Trophoblast cell (in vitro differentiated cells and primary cell): ENCODE measurements around the gene STIM1.

Source experiments
- DNase-seq, 2 donors: peaks; one replicate each; pipeline ENCODE4 v3.0.0-alpha.2; 2016
- H2AFZ ChIP-seq: 2 replicates; pipeline ENCODE4 v1.6.1; 2013; ENCODE audit warnings: low read length, moderate library complexity, mild to moderate bottlenecking; ENCODE audit not compliant: insufficient read depth, poor library complexity
- H2AK5ac ChIP-seq: 2 replicates; pipeline ENCODE4 v1.6.1; 2013; ENCODE audit warnings: mild to moderate bottlenecking, low read length
- H2BK120ac ChIP-seq: 2 replicates; pipeline ENCODE4 v1.6.1; 2013; ENCODE audit warnings: low read length, mild to moderate bottlenecking, moderate library complexity; ENCODE audit not compliant: insufficient read depth, poor library complexity
- H2BK12ac ChIP-seq: 2 replicates; pipeline ENCODE4 v1.6.1; 2013; ENCODE audit warnings: mild to moderate bottlenecking, low read length, moderate library complexity
- H2BK5ac ChIP-seq: 2 replicates; pipeline ENCODE4 v1.6.1; 2013; ENCODE audit warnings: low read length, low read depth, moderate library complexity, mild to moderate bottlenecking; ENCODE audit not compliant: poor library complexity
- H3K14ac ChIP-seq: 2 replicates; pipeline ENCODE4 v1.6.1; 2013; ENCODE audit warnings: mild to moderate bottlenecking, low read length
- H3K18ac ChIP-seq: 2 replicates; pipeline ENCODE4 v1.6.1; 2013; ENCODE audit warnings: mild to moderate bottlenecking, low read length
- H3K23ac ChIP-seq: 2 replicates; pipeline ENCODE4 v1.6.1; 2013; ENCODE audit warnings: low read length
- H3K27ac ChIP-seq: 2 replicates; pipeline ENCODE4 v1.5.1; 2013; ENCODE audit warnings: low read depth, mild to moderate bottlenecking, inconsistent platforms, low read length, moderate library complexity
- H3K27me3 ChIP-seq: 2 replicates; pipeline ENCODE4 v1.6.1; 2013; ENCODE audit warnings: inconsistent platforms, mild to moderate bottlenecking, low read length, moderate library complexity; ENCODE audit not compliant: insufficient read depth
- H3K36me3 ChIP-seq, 2 experiments: 1 replicate in 1 of 2; 2 replicates in 1 of 2; pipeline ENCODE4 v1.6.1; 2013; ENCODE audit warnings: low read length in 2 of 2, mild to moderate bottlenecking in 2 of 2, moderate library complexity in 1 of 2; ENCODE audit not compliant: insufficient read depth in 2 of 2, control insufficient read depth in 1 of 2
- H3K4ac ChIP-seq: 2 replicates; pipeline ENCODE4 v1.6.1; 2013; ENCODE audit warnings: low read depth, mild to moderate bottlenecking, low read length, moderate library complexity
- H3K4me1 ChIP-seq, 2 experiments: 1 replicate in 1 of 2; 2 replicates in 1 of 2; pipeline ENCODE4 v1.6.1; 2013; ENCODE audit warnings: low read length in 2 of 2, mild to moderate bottlenecking in 2 of 2, moderate library complexity in 1 of 2; ENCODE audit not compliant: insufficient read depth in 2 of 2, control insufficient read depth in 1 of 2
- H3K4me2 ChIP-seq: 2 replicates; pipeline ENCODE4 v1.6.1; 2013; ENCODE audit warnings: inconsistent platforms, mild to moderate bottlenecking, low read length, moderate library complexity
- H3K4me3 ChIP-seq: 2 replicates; pipeline ENCODE4 v1.5.1; 2013; ENCODE audit warnings: mild to moderate bottlenecking, low read depth, low read length, inconsistent platforms
- H3K79me1 ChIP-seq: one replicate; pipeline ENCODE4 v1.6.1; 2013; ENCODE audit warnings: low read length
- H3K79me2 ChIP-seq: 2 replicates; pipeline ENCODE4 v1.6.1; 2013; ENCODE audit warnings: low read length, mild to moderate bottlenecking; ENCODE audit not compliant: control insufficient read depth, insufficient read depth, poor library complexity
- H3K9ac ChIP-seq: 2 replicates; pipeline ENCODE4 v1.6.1; 2013; ENCODE audit warnings: mild to moderate bottlenecking, low read length
- H3K9me3 ChIP-seq: 2 replicates; pipeline ENCODE4 v1.6.1; 2013; ENCODE audit warnings: low read depth, mild to moderate bottlenecking, control low read depth, inconsistent platforms, low read length; ENCODE audit not compliant: insufficient read depth
- H4K12ac ChIP-seq: 2 replicates; pipeline ENCODE4 v1.6.1; 2013; ENCODE audit warnings: low read depth, mild to moderate bottlenecking, low read length, moderate library complexity
- H4K8ac ChIP-seq: 2 replicates; pipeline ENCODE4 v1.6.1; 2013; ENCODE audit warnings: low read depth, mild to moderate bottlenecking, low read length, moderate library complexity
- H4K91ac ChIP-seq: one replicate; pipeline ENCODE4 v1.6.1; 2013; ENCODE audit warnings: low read depth, mild to moderate bottlenecking, low read length, moderate library complexity
- WGBS: extraction: QIAGEN DNeasy Blood & Tissue Kit; methylation state at CpG from one replicate; pipeline ENCODE4 v1.1.7; 2013; ENCODE audit warnings: missing lambda C conversion rate; ENCODE audit not compliant: insufficient read length, insufficient coverage; ENCODE audit errors: extremely low coverage; 5-methylcytosine and 5-hydroxymethylcytosine counted together

Gene STIM1

DNA sequence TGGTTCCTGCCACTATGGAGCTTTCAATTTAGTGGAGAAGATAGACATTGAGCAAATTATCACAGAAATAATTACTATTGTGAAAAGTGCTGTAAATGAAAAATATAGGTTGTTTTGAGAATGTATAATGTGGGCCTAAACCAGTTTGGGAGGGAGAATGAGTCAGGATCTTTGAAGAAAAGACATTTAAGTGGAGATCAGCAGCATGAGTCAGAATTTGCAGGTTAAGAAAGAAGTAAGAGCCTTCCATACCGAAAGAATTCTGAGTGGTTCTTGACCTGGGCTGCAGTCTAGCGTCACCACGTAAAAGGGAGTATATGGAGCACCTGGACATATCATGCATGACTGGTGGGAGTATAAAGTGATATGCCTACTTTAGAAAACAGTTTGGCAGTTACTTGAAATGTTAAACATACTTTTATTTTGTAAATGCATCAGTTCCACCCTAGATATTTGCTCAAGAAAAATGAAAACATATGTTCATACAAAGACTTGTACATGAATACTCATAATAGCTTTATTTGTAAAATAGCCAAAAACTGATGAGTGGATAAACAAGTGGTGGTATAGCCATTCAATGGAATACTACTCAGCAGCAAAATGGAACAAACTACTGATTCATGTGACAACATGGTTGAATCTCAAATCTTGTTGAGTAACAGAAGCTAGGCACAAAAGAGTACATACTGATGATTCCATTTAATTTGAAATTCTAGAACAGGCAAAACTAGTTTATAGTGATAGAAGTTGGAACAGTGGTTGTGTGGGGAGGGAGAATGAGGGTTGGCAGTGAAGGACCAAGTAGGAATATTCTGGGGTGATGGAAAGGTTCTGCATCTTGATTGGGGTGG is 99.2 kb downstream of the STIM1 start:
- Histone ChIP-seq H3K36me3 (no peaks in the 10 kb centered on the region), H2AK5ac (no peak overlapping the region), H3K4ac (no peak overlapping the region), H3K23ac (no peak overlapping the region), H3K79me1 (no peaks in the 10 kb centered on the region), H3K14ac (no peak overlapping the region), H3K18ac (no peak overlapping the region), H3K4me2 (no peak overlapping the region), H3K27me3 (no peaks in the 10 kb centered on the region), H2AFZ (no peak overlapping the region), H3K79me2 (no peaks in the 10 kb centered on the region), H3K4me3 (no peak overlapping the region), H3K27ac (no peak overlapping the region), H3K9ac (no peak overlapping the region), H4K8ac (no peak overlapping the region), H2BK120ac (no peak overlapping the region), H4K91ac (no peak overlapping the region), H2BK12ac (no peak overlapping the region), H3K9me3 (no peaks in the 10 kb centered on the region), H2BK5ac (no peak overlapping the region), H4K12ac (no peak overlapping the region), H3K4me1 (peaks cover 5 to 9% of the 10 kb centered on the region in 2 experiments)
- no CpG with 5 or more reads among the region's 3 CpGs for WGBS
- peak; percentile 68 to 90 for DNase-seq

DNA sequence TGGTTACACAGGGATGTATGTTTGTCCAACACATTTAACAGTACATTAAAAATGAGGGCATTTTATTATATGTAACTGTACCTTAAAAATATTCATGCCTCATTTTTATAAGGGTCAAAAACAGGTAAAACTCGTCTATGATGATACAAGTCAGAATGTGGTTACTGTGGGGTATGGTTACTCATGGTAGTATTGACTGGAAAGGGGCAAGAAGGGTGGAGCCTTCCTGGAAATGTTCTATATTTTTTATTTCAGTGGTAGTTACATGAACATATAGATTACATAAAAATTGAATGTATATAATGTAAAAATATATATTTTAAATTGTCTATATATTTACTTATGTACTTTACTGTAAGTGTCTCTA is 99.8 kb downstream of the STIM1 start:
- H3K4me1 ChIP-seq = peaks cover 5 to 9% of the 10 kb centered on the region in 2 experiments
- H4K91ac ChIP-seq = no peak overlapping the region
- H3K14ac ChIP-seq = no peak overlapping the region
- no peak overlapping the region for H4K12ac ChIP-seq
- no peak overlapping the region for H2AK5ac ChIP-seq
- H3K4me3 ChIP-seq = no peak overlapping the region
- no peak overlapping the region for H3K9ac ChIP-seq
- H3K36me3 ChIP-seq = no peaks in the 10 kb centered on the region
- H2BK5ac ChIP-seq = no peak overlapping the region
- H2BK12ac ChIP-seq = no peak overlapping the region
- no peak overlapping the region for H3K4ac ChIP-seq
- H3K27me3 ChIP-seq = no peaks in the 10 kb centered on the region
- no peaks in the 10 kb centered on the region for H3K79me1 ChIP-seq
- WGBS = no CpG with 5 or more reads among the region's 1 CpG
- DNase-seq = peak in 1 of 2 donors; percentile 85
- no peak overlapping the region for H3K18ac ChIP-seq
- H3K23ac ChIP-seq = no peak overlapping the region
- no peaks in the 10 kb centered on the region for H3K79me2 ChIP-seq
- H2AFZ ChIP-seq = no peak overlapping the region
- H3K9me3 ChIP-seq = no peaks in the 10 kb centered on the region
- no peak overlapping the region for H4K8ac ChIP-seq
- no peak overlapping the region for H3K27ac ChIP-seq
- no peak overlapping the region for H3K4me2 ChIP-seq
- H2BK120ac ChIP-seq = no peak overlapping the region

DNA sequence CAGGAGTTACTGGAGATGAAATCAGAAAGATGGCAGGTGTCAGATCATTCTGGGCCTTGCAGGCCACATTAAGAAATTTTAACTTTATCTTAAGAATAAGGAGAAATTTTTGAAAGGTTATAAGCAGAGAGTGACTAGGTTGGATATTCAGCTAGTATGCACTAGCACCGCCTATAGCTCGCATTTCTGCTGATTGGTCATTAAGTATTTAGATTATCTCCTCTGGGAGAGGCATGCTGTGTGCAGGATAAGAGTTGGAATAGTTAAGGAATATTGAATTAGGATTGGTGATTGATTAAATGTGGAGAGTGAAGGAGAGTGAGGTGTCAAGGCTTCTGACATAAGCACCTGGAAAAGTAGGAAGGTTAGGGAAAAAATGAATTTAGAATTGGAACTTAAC is 100.6 kb downstream of the STIM1 start:
- no peak overlapping the region for H2BK120ac ChIP-seq
- H3K4me3 ChIP-seq = no peak overlapping the region
- no peaks in the 10 kb centered on the region for H3K27me3 ChIP-seq
- H3K9ac ChIP-seq = no peak overlapping the region
- H3K36me3 ChIP-seq = no peaks in the 10 kb centered on the region
- H3K23ac ChIP-seq = no peak overlapping the region
- no peak overlapping the region for H2AFZ ChIP-seq
- DNase-seq = no peak
- WGBS = no CpG with 5 or more reads among the region's 2 CpGs
- H3K9me3 ChIP-seq = no peaks in the 10 kb centered on the region
- no peak overlapping the region for H2AK5ac ChIP-seq
- H3K18ac ChIP-seq = no peak overlapping the region
- H3K4me2 ChIP-seq = no peak overlapping the region
- no peak overlapping the region for H3K27ac ChIP-seq
- no peak overlapping the region for H2BK12ac ChIP-seq
- H3K14ac ChIP-seq = no peak overlapping the region
- no peak overlapping the region for H3K4ac ChIP-seq
- no peaks in the 10 kb centered on the region for H3K79me2 ChIP-seq
- H4K12ac ChIP-seq = no peak overlapping the region
- H3K4me1 ChIP-seq = peaks cover 3 to 6% of the 10 kb centered on the region in 2 experiments
- no peak overlapping the region for H4K91ac ChIP-seq
- H3K79me1 ChIP-seq = no peaks in the 10 kb centered on the region
- H4K8ac ChIP-seq = no peak overlapping the region
- H2BK5ac ChIP-seq = no peak overlapping the region

DNA sequence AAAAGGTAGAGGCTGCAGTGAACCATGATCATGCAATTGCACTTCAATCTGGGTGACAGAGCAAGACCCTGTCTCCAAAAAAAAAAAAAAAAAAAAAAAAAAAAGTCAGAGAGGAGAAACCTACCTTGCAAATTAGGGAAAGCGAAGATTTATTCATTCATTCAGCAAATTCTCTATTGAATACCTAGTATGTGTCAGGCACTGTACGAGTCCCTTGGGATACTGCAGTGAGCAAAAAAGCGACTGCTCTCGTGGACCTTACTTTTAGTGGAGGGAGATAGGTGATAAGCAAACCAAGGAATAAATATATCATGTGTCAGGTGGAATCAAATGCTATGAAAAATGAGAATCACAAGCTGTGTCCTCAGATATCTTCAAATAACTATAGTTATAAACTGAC is 101.3 kb downstream of the STIM1 start:
- Histone ChIP-seq H3K9me3 (no peaks in the 10 kb centered on the region), H2BK120ac (no peak overlapping the region), H3K4me3 (no peak overlapping the region), H3K4ac (no peak overlapping the region), H3K79me1 (no peaks in the 10 kb centered on the region), H3K27ac (no peak overlapping the region), H2AFZ (no peak overlapping the region), H3K9ac (no peak overlapping the region), H2BK5ac (no peak overlapping the region), H3K18ac (no peak overlapping the region), H2AK5ac (no peak overlapping the region), H3K36me3 (no peaks in the 10 kb centered on the region), H3K4me1 (peaks cover 2 to 3% of the 10 kb centered on the region in 2 experiments), H4K12ac (no peak overlapping the region), H3K79me2 (no peaks in the 10 kb centered on the region), H4K8ac (no peak overlapping the region), H3K14ac (no peak overlapping the region), H2BK12ac (no peak overlapping the region), H3K4me2 (no peak overlapping the region), H3K27me3 (no peaks in the 10 kb centered on the region), H3K23ac (no peak overlapping the region), H4K91ac (no peak overlapping the region)
- DNase-seq = no peak
- no CpG with 5 or more reads among the region's 4 CpGs for WGBS
